Thyroid gland (tissue), 4 donors: ENCODE measurements around the gene CRNKL1.

ENCODE experiments used
- CTCF ChIP-seq, 6 experiments: fragments of 200-600 bp in 3 of 6; fragments of 450-650 bp in 3 of 6; sonication (generic) in 3 of 6; IDR thresholded peaks; one replicate each; pipeline ENCODE4 v1.5.1; 2016 to 2019; ENCODE audit warnings: antibody characterized with exemption in 6 of 6, mild to moderate bottlenecking in 2 of 6, inconsistent platforms in 1 of 6, moderate library complexity in 1 of 6
- POLR2A ChIP-seq, 2 donors: fragments of 450-650 bp; IDR thresholded peaks; one replicate each; pipeline ENCODE4 v1.6.1; 2017; ENCODE audit warnings: antibody characterized with exemption in 2 of 2, mild to moderate bottlenecking in 2 of 2, moderate library complexity in 1 of 2

- TF ChIP-seq CTCF (IDR thresholded peaks at IDR 0.05) = no peak
- TF ChIP-seq POLR2A (IDR thresholded peaks at IDR 0.05) = no peak
Observed at GRCh38 chr20:20014659-20015058, 37.6 kb downstream of the CRNKL1 start.
